Liver (tissue), 9 donors: ENCODE data around the gene PTPRN2. TPM values are rescaled to one million over a fixed set of nuclear protein-coding genes. Genes with fewer than 3 reads are reported as not detected.

Experiments used
- DNase-seq: peaks from one replicate; pipeline ENCODE4 v3.0.0-alpha.2; 2017; ENCODE audit warnings: low spot score
- H3K27ac ChIP-seq, 2 donors: one replicate each; pipeline ENCODE4 v1.7.0; 2013; ENCODE audit warnings: inconsistent platforms in 2 of 2, low read length in 2 of 2, control low read depth in 1 of 2, low read depth in 1 of 2, mild to moderate bottlenecking in 1 of 2
- H3K27me3 ChIP-seq, 4 donors: one replicate each; pipeline versions ENCODE4 v1.6.1 to v1.7.0; 2013; ENCODE audit warnings: low read length in 3 of 4, inconsistent platforms in 1 of 4, mild to moderate bottlenecking in 1 of 4, moderate library complexity in 1 of 4; ENCODE audit not compliant: control insufficient read depth in 4 of 4, insufficient read depth in 4 of 4
- H3K36me3 ChIP-seq, 4 donors: one replicate each; pipeline versions ENCODE4 v1.6.1 to v1.7.0; 2013; ENCODE audit warnings: low read length in 3 of 4, mild to moderate bottlenecking in 3 of 4, low read depth in 1 of 4, moderate library complexity in 1 of 4; ENCODE audit not compliant: control insufficient read depth in 4 of 4, insufficient read depth in 3 of 4
- H3K4me1 ChIP-seq, 4 donors: one replicate each; pipeline versions ENCODE4 v1.6.1 to v1.7.0; 2013; ENCODE audit warnings: low read length in 3 of 4, mild to moderate bottlenecking in 3 of 4, moderate library complexity in 1 of 4; ENCODE audit not compliant: control insufficient read depth in 4 of 4, insufficient read depth in 4 of 4
- H3K4me3 ChIP-seq, 3 donors: one replicate each; pipeline versions ENCODE4 v1.6.1 to v1.7.0; 2013; ENCODE audit warnings: low read length in 3 of 3, control low read depth in 1 of 3, low read depth in 1 of 3, mild to moderate bottlenecking in 1 of 3
- H3K9ac ChIP-seq, 2 donors: one replicate each; pipeline ENCODE4 v1.7.0; 2013; ENCODE audit warnings: low read length in 2 of 2, mild to moderate bottlenecking in 2 of 2, moderate library complexity in 2 of 2, control low read depth in 1 of 2, low read depth in 1 of 2
- H3K9me3 ChIP-seq, 4 donors: one replicate each; pipeline versions ENCODE4 v1.6.1 to v1.7.0; 2013; ENCODE audit warnings: low read length in 3 of 4; ENCODE audit not compliant: control insufficient read depth in 4 of 4
- ATF3 ChIP-seq: IDR thresholded peaks from 2 replicates; pipeline ENCODE4 v1.6.1; 2016; ENCODE audit warnings: antibody characterized with exemption
- CTCF ChIP-seq: fragments of 150-350 bp; IDR thresholded peaks from 2 replicates; pipeline ENCODE4 v1.5.1; 2017; ENCODE audit warnings: improper control_type of control experiment, low read depth, low read length; ENCODE audit not compliant: missing input control
- EGR1 ChIP-seq, 2 donors: IDR thresholded peaks; 2 replicates each; pipeline ENCODE4 v1.6.1; 2016 to 2018; ENCODE audit warnings: antibody characterized with exemption in 2 of 2, low read depth in 2 of 2
- FOXA1 ChIP-seq: IDR thresholded peaks from 2 replicates; pipeline ENCODE4 v1.6.1; 2016; ENCODE audit warnings: antibody characterized with exemption
- FOXA2 ChIP-seq: IDR thresholded peaks from 2 replicates; pipeline ENCODE4 v1.6.1; 2016; ENCODE audit warnings: antibody characterized with exemption
- GABPA ChIP-seq, 2 donors: IDR thresholded peaks in 1 of 2; conservative IDR thresholded peaks in 1 of 2; 2 replicates each; pipeline ENCODE4 v1.6.1; 2016; ENCODE audit warnings: antibody characterized with exemption in 2 of 2, mild to moderate bottlenecking in 1 of 2, moderate library complexity in 1 of 2
- HNF4A ChIP-seq, 2 donors: conservative IDR thresholded peaks; 2 replicates each; pipeline ENCODE4 v1.6.1; 2016; ENCODE audit warnings: antibody characterized with exemption in 2 of 2, mild to moderate bottlenecking in 2 of 2
- HNF4G ChIP-seq: IDR thresholded peaks from 2 replicates; pipeline ENCODE4 v1.6.1; 2016; ENCODE audit warnings: antibody characterized with exemption
- JUND ChIP-seq, 2 donors: IDR thresholded peaks; 2 replicates each; pipeline ENCODE4 v1.6.1; 2016; ENCODE audit warnings: antibody characterized with exemption in 2 of 2
- MAX ChIP-seq: IDR thresholded peaks from 2 replicates; pipeline ENCODE4 v1.6.1; 2016; ENCODE audit warnings: antibody characterized with exemption
- NR2F2 ChIP-seq: IDR thresholded peaks from 2 replicates; pipeline ENCODE4 v1.6.1; 2016; ENCODE audit warnings: antibody characterized with exemption
- RAD21 ChIP-seq, 2 donors: IDR thresholded peaks; 2 replicates each; pipeline ENCODE4 v1.6.1; 2016; ENCODE audit warnings: antibody characterized with exemption in 2 of 2, mild to moderate bottlenecking in 2 of 2
- REST ChIP-seq: IDR thresholded peaks from 2 replicates; pipeline ENCODE4 v1.6.1; 2016; ENCODE audit warnings: antibody characterized with exemption, mild to moderate bottlenecking
- RXRA ChIP-seq, 2 donors: IDR thresholded peaks; 2 replicates each; pipeline ENCODE4 v1.6.1; 2017 to 2018; ENCODE audit warnings: antibody characterized with exemption in 2 of 2, mild to moderate bottlenecking in 1 of 2
- SP1 ChIP-seq: IDR thresholded peaks from 2 replicates; pipeline ENCODE4 v1.6.1; 2018; ENCODE audit warnings: antibody characterized with exemption, mild to moderate bottlenecking
- TAF1 ChIP-seq: conservative IDR thresholded peaks from 2 replicates; pipeline ENCODE4 v1.6.1; 2016; ENCODE audit warnings: antibody characterized with exemption, mild to moderate bottlenecking
- YY1 ChIP-seq: IDR thresholded peaks from 2 replicates; pipeline ENCODE4 v1.6.1; 2016; ENCODE audit warnings: antibody characterized with exemption, mild to moderate bottlenecking
- ZBTB33 ChIP-seq: IDR thresholded peaks from 2 replicates; pipeline ENCODE4 v1.6.1; 2016; ENCODE audit warnings: antibody characterized with exemption
- WGBS: extraction: QIAGEN DNeasy Blood & Tissue Kit; methylation state at CpG from one replicate; pipeline ENCODE4 v1.1.7; 2013; 5-methylcytosine and 5-hydroxymethylcytosine counted together
- polyA plus RNA-seq, 2 donors: library from polyadenylated mRNA; stranded (reverse) in 1 of 2; unstranded in 1 of 2; fragments of 200-250 nt in 1 of 2; fragments of >200 nt in 1 of 2; fragmentation: Nextera tagmentation in 1 of 2; extraction: Ambion mirVana in 1 of 2; gene quantifications; one replicate each; pipeline versions ENCODE4 v1.2.1 to v1.2.3, GENCODE V29; 2013 to 2015
- total RNA-seq, 2 donors: library from RNA; depleted of rRNA; stranded (reverse); fragments of >200 nt; gene quantifications; one replicate each; pipeline ENCODE4 v1.2.3, GENCODE V29; 2014
- donor health status: healthy.
- donor health status: healthy.
- donor health status: healthy.
- donor health status: healthy.
- donor health status: healthy.

Gene PTPRN2
- total and polyA plus RNA-seq, 4 donors = 0.75 to 1.9 (median 1.1) TPM

- Histone ChIP-seq H3K36me3 (no peaks in the 10 kb centered on the region), H3K27me3 (no peaks in the 10 kb centered on the region), H3K27ac (no peak overlapping the region), H3K4me1 (no peaks in the 10 kb centered on the region), H3K9me3 (peaks cover 0 to 14% (median 2%) of the 10 kb centered on the region in 4 donors), H3K4me3 (no peak overlapping the region), H3K9ac (no peak overlapping the region)
- TF ChIP-seq EGR1 (IDR thresholded peaks at IDR 0.05; ENCODE audit: low read depth in 2 of 2) (no peak), FOXA1 (no peak), FOXA2 (no peak), HNF4A (conservative IDR thresholded peaks at IDR 0.05) (no peak), HNF4G (no peak), ATF3 (no peak), JUND (IDR thresholded peaks at IDR 0.05) (no peak), REST (no peak), RXRA (IDR thresholded peaks at IDR 0.05) (no peak), CTCF (no peak)
- WGBS = 85% methylated on average over 5 of the region's 5 CpGs
- DNase-seq = no peak
Observed at GRCh38 chr7:158292948-158293347, 294.7 kb downstream of the PTPRN2 start.

- H3K27me3 ChIP-seq = no peaks in the 10 kb centered on the region
- WGBS = 79% methylated on average over 4 of the region's 4 CpGs
- no peak overlapping the region for H3K9ac ChIP-seq
- H3K4me1 ChIP-seq = no peaks in the 10 kb centered on the region
- H3K9me3 ChIP-seq = peaks cover 0 to 14% (median 2%) of the 10 kb centered on the region in 4 donors
- TF ChIP-seq RAD21 (IDR thresholded peaks at IDR 0.05) (no peak), ZBTB33 (no peak), REST (no peak), GABPA (IDR thresholded peaks at IDR 0.05 in 1 of 2, conservative IDR thresholded peaks at IDR 0.05 in 1 of 2) (no peak), RXRA (IDR thresholded peaks at IDR 0.05) (no peak), CTCF (no peak), FOXA1 (no peak), NR2F2 (no peak), MAX (no peak), YY1 (no peak), TAF1 (no peak), HNF4G (no peak), HNF4A (conservative IDR thresholded peaks at IDR 0.05) (no peak), EGR1 (IDR thresholded peaks at IDR 0.05; ENCODE audit: low read depth in 2 of 2) (no peak), SP1 (no peak), FOXA2 (no peak)
- H3K36me3 ChIP-seq = no peaks in the 10 kb centered on the region
- DNase-seq = no peak
- no peak overlapping the region for H3K4me3 ChIP-seq
- H3K27ac ChIP-seq = no peak overlapping the region
Observed at GRCh38 chr7:158291998-158292397, 295.6 kb downstream of the PTPRN2 start.
